BE2C (cell line): ENCODE measurements around the gene ARHGAP24.

Source experiments
- DNase-seq: peaks from one replicate; pipeline ENCODE4 v3.0.0-alpha.2; 2020
- H3K27me3 ChIP-seq: fragments of 250-450 bp; sonication (Bioruptor Pico); 2 replicates; pipeline ENCODE4 v1.5.1; 2020; ENCODE audit warnings: mild to moderate bottlenecking
- H3K36me3 ChIP-seq: fragments of 250-450 bp; sonication (Bioruptor Pico); 2 replicates; pipeline ENCODE4 v1.5.1; 2020; ENCODE audit warnings: mild to moderate bottlenecking
- H3K4me1 ChIP-seq: fragments of 250-450 bp; sonication (Bioruptor Pico); 2 replicates; pipeline ENCODE4 v1.5.1; 2020
- H3K4me3 ChIP-seq: 2 replicates; pipeline ENCODE4 v1.5.1; 2011; ENCODE audit warnings: low read depth, low read length
- H3K9me3 ChIP-seq: fragments of 250-450 bp; sonication (Bioruptor Pico); 2 replicates; pipeline ENCODE4 v1.5.1; 2020
- TF ChIP-seq, protein P1 (sequence below): IDR thresholded peaks from 2 replicates; pipeline ENCODE4 v1.5.1; 2012; ENCODE audit warnings: mild to moderate bottlenecking, low read depth, low read length

ARHGAP24 gene

DNA sequence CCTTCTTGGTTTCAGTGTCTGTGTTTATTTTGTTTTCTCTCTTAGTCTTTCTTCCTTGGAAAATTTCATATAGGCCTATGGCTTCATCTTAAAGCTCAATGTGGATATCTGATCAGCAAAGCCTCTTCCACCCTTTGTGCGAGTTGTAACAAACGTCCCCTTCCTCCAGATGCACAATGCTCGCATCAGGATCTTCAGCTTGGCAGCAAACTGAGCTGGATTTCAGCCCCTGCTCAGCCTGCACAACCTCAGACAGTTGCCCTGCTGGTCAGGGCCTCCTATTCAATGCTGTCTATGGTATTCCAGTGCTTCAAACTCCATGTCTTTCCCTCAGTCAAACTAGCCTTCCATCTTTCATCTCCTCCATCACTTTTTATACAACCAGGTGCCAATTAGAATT lies 309.4 kb downstream of the ARHGAP24 start:
- Histone ChIP-seq H3K27me3 (no peaks in the 10 kb centered on the region), H3K4me3 (no peak overlapping the region), H3K9me3 (no peaks in the 10 kb centered on the region), H3K4me1 (no peaks in the 10 kb centered on the region), H3K36me3 (no peaks in the 10 kb centered on the region)
- no peak for DNase-seq
- TF ChIP-seq, protein P1, sequence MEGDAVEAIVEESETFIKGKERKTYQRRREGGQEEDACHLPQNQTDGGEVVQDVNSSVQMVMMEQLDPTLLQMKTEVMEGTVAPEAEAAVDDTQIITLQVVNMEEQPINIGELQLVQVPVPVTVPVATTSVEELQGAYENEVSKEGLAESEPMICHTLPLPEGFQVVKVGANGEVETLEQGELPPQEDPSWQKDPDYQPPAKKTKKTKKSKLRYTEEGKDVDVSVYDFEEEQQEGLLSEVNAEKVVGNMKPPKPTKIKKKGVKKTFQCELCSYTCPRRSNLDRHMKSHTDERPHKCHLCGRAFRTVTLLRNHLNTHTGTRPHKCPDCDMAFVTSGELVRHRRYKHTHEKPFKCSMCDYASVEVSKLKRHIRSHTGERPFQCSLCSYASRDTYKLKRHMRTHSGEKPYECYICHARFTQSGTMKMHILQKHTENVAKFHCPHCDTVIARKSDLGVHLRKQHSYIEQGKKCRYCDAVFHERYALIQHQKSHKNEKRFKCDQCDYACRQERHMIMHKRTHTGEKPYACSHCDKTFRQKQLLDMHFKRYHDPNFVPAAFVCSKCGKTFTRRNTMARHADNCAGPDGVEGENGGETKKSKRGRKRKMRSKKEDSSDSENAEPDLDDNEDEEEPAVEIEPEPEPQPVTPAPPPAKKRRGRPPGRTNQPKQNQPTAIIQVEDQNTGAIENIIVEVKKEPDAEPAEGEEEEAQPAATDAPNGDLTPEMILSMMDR: no peak

DNA sequence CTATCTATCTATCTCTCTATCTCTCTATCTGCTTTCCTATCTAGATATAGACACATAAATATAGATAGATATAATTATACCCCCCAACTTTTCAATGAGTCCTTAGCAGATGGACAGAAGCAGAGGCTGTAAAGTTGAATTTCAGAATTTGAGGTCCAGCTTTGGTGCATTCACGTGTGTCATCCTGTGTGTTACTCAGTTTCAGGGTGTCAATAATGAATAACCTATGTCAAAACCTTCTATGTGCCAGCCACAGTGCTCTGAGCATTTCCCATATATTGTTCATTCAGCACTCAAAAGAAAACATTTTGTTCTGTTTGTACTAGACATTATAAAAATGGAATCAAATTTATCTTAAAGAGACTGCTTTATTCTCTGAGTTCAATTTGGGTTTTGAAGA lies 310.0 kb downstream of the ARHGAP24 start:
- TF ChIP-seq, protein P1: no peak
- Histone ChIP-seq H3K4me1 (no peaks in the 10 kb centered on the region), H3K36me3 (no peaks in the 10 kb centered on the region), H3K4me3 (no peak overlapping the region), H3K27me3 (no peaks in the 10 kb centered on the region), H3K9me3 (no peaks in the 10 kb centered on the region)
- no peak for DNase-seq

DNA sequence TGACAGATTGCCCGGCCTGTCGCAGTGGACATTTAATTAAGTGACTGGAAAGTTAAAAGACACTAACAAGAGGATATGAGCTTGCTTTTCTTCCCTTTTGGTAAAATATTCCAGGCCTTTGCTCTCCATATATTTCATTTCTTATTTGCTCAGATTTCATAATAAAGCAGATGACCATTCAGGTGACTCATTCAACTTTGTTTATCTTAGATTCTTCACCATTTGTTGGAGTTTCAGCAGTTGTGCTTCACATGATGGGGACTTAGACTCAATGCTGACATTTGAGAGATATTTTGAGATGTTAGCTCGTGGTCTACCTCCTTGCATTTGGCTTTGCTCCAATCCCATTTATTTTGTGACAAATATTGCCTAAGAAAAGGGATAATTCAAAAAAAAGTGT lies 312.2 kb downstream of the ARHGAP24 start:
- no peak overlapping the region for H3K4me3 ChIP-seq
- DNase-seq: no peak
- TF ChIP-seq, protein P1: no peak

DNA sequence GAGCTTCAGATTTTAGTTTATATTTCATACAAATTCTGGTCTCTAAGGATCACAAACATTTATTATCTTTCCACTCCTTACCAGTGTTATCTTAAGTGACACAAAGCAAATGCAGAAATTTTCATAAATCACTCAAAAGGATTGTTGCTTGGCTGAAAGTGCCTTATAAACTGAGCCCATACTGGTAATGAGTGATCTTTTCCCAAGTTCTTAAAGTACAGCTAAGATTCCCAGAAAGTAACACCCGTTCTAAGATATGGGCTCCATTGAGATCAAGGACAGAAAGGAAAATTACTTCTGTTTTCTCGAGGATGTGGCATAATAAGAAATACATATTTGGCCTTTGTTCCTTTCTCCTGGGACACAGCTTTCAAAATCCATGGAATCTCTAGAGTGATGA lies 313.7 kb downstream of the ARHGAP24 start:
- DNase-seq: no peak
- Histone ChIP-seq H3K36me3 (no peaks in the 10 kb centered on the region), H3K9me3 (no peaks in the 10 kb centered on the region), H3K4me3 (no peak overlapping the region), H3K27me3 (no peaks in the 10 kb centered on the region), H3K4me1 (no peaks in the 10 kb centered on the region)
- TF ChIP-seq, protein P1: no peak

More for the DNA sequence above, 312.2 kb downstream of the ARHGAP24 start:
- no peaks in the 10 kb centered on the region for H3K36me3 ChIP-seq
- no peaks in the 10 kb centered on the region for H3K4me1 ChIP-seq
- H3K9me3 ChIP-seq: no peaks in the 10 kb centered on the region
- H3K27me3 ChIP-seq: no peaks in the 10 kb centered on the region

GRCh38 chr4:85789241-85789640 lies 314.3 kb downstream of the ARHGAP24 start:
- no peaks in the 10 kb centered on the region for H3K27me3 ChIP-seq
- no peak overlapping the region for H3K4me3 ChIP-seq
- no peak for DNase-seq
- H3K9me3 ChIP-seq: no peaks in the 10 kb centered on the region
- no peaks in the 10 kb centered on the region for H3K36me3 ChIP-seq
- TF ChIP-seq, protein P1: no peak
- no peaks in the 10 kb centered on the region for H3K4me1 ChIP-seq

- no peak overlapping the region for H3K4me3 ChIP-seq
- no peaks in the 10 kb centered on the region for H3K36me3 ChIP-seq
- no peaks in the 10 kb centered on the region for H3K27me3 ChIP-seq
- DNase-seq: no peak
- no peaks in the 10 kb centered on the region for H3K9me3 ChIP-seq
- TF ChIP-seq, protein P1: no peak
- H3K4me1 ChIP-seq: no peaks in the 10 kb centered on the region
These were observed 315.6 kb downstream of the ARHGAP24 start for GRCh38 chr4:85790582-85790981.
